ENCODE measurements around the gene TPH1.

- no peak for TF ChIP-seq POLR2A (IDR thresholded peaks at IDR 0.05; ENCODE audit: low read length)
- TF ChIP-seq GATA1 (IDR thresholded peaks at IDR 0.05; ENCODE audit: low read depth, low read length), result no peak
These were observed 42.3 kb upstream of the TPH1 start for GRCh38 chr11:18088366-18088765.

Data from erythroblast (primary cell).